Measurements from ENCODE around the gene MDFI.

Gene MDFI

GRCh38 chr6:41642090-41642959, 4.1 kb downstream of the MDFI start:
- in situ Hi-C loops (cut with MboI; ENCODE audit: low pct_unique_long_range_greater_than_20kb, low sequenced_read_pairs, unreplicated experiment): no loop called here
- TF ChIP-seq, protein P1, sequence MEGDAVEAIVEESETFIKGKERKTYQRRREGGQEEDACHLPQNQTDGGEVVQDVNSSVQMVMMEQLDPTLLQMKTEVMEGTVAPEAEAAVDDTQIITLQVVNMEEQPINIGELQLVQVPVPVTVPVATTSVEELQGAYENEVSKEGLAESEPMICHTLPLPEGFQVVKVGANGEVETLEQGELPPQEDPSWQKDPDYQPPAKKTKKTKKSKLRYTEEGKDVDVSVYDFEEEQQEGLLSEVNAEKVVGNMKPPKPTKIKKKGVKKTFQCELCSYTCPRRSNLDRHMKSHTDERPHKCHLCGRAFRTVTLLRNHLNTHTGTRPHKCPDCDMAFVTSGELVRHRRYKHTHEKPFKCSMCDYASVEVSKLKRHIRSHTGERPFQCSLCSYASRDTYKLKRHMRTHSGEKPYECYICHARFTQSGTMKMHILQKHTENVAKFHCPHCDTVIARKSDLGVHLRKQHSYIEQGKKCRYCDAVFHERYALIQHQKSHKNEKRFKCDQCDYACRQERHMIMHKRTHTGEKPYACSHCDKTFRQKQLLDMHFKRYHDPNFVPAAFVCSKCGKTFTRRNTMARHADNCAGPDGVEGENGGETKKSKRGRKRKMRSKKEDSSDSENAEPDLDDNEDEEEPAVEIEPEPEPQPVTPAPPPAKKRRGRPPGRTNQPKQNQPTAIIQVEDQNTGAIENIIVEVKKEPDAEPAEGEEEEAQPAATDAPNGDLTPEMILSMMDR (IDR thresholded peaks at IDR 0.05; ENCODE audit: extremely low read depth, insufficient read depth, missing control alignments): no peak
- DNase-seq (ENCODE audit: low spot score): no peak

- TF ChIP-seq, protein P1 (IDR thresholded peaks at IDR 0.05; ENCODE audit: extremely low read depth, insufficient read depth, missing control alignments): no peak
- in situ Hi-C loops (cut with MboI; ENCODE audit: low pct_unique_long_range_greater_than_20kb, low sequenced_read_pairs, unreplicated experiment): no loop called here
- DNase-seq (ENCODE audit: low spot score): no peak
Observed at GRCh38 chr6:41642960-41643898, 5.0 kb downstream of the MDFI start.

GRCh38 chr6:41643899-41644269, 5.6 kb downstream of the MDFI start:
- in situ Hi-C loops (cut with MboI; ENCODE audit: low pct_unique_long_range_greater_than_20kb, low sequenced_read_pairs, unreplicated experiment): no loop called here

DNA sequence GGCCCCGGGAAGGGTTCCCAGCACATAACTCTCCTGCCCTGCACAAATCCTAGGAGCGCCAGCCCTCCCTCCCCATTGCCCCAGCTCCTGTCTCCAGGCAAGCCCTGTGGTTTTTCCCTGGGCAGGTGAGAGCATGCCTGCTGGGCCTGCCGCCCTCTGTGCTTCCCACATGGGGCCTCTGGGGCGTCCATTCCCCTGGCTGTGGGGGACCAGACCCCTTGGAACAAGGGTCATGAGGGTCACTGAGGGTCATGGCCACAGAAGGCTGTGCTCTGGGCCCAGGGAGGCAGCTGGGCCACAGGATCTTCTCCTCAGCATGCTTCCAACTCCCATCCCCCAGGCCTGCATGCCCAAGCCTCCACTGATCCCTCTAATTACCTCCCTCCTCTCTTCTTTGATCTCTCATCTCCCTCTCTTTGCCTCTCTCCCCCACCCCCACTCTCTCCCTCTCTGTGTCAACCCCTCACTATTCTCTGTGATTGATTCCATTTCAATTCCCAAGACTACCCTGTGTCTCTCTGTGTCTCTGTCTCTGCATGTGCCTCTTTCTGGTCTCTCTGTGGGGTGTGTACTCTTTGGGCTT, 6.1 kb downstream of the MDFI start:
- in situ Hi-C loops (cut with MboI; ENCODE audit: low pct_unique_long_range_greater_than_20kb, low sequenced_read_pairs, unreplicated experiment): no loop called here
- TF ChIP-seq, protein P1 (IDR thresholded peaks at IDR 0.05; ENCODE audit: extremely low read depth, insufficient read depth, missing control alignments): no peak
- no peak for DNase-seq (ENCODE audit: low spot score)

More at GRCh38 chr6:41643899-41644269, 5.6 kb downstream of the MDFI start:
- TF ChIP-seq, protein P1 (IDR thresholded peaks at IDR 0.05; ENCODE audit: extremely low read depth, insufficient read depth, missing control alignments): no peak
- no peak for DNase-seq (ENCODE audit: low spot score)

- in situ Hi-C loops (cut with MboI; ENCODE audit: low pct_unique_long_range_greater_than_20kb, low sequenced_read_pairs, unreplicated experiment): no loop called here
- TF ChIP-seq, protein P1 (IDR thresholded peaks at IDR 0.05; ENCODE audit: extremely low read depth, insufficient read depth, missing control alignments): no peak
- DNase-seq (ENCODE audit: low spot score): no peak
Observed at GRCh38 chr6:41645007-41645618, 6.8 kb downstream of the MDFI start.
